Measurements from ENCODE around the gene LRRK1. TPM values are rescaled to one million over a fixed set of nuclear protein-coding genes. Genes with fewer than 3 reads are reported as not detected.

The LRRK1 gene
- total RNA-seq, 1 donor from 2014 or later = 21.1 TPM

DNA sequence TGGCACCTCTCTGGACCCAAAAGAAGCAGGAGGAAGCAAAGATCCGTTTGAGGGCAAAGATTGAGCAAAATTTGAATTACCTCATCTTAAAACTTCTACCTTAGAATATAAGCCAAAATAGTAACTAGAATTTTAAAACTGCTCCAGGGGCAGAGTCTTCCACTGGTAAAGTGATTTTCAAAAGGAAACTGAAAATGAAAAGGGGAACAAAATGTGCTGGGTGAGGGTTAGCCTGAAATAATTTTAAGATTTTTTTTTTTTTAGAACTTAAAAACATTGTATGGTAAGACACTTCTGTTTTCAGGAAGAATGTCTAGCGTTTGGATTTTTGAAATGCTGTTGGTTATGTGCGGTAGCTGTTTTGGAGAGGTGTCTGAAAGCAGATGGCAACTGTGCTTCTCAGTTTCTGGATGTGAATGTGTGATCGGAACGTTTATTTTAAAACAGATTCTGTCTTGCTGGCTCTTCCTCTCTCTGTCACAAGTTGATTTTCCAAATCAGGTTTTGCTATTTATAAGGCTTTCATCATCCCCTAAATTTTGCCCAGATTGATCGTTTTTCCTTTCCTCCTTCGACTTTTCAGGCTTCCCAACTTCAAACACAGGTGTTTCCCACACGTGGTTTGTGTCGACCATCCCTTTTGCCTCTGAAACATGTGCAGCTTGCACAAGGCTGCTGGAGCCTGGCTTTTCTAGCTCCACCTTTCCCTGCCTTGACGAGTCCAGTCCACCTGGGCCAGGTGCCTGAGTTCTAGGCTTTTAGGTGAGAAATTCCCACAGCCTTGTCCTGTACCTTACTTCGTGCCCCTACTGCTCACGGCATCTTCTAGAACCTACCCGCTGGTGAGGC lies 3.3 kb downstream of the LRRK1 start:
- Histone ChIP-seq H3K27ac (no peak overlapping the region), H3K36me3 (peaks cover 0 to 6% of the 10 kb centered on the region in 2 donors), H3K9me3 (no peaks in the 10 kb centered on the region), H3K27me3 (no peaks in the 10 kb centered on the region), H3K4me3 (no peak overlapping the region), H3K4me1 (peaks cover 18% of the 10 kb centered on the region)
- TF ChIP-seq, protein P1, sequence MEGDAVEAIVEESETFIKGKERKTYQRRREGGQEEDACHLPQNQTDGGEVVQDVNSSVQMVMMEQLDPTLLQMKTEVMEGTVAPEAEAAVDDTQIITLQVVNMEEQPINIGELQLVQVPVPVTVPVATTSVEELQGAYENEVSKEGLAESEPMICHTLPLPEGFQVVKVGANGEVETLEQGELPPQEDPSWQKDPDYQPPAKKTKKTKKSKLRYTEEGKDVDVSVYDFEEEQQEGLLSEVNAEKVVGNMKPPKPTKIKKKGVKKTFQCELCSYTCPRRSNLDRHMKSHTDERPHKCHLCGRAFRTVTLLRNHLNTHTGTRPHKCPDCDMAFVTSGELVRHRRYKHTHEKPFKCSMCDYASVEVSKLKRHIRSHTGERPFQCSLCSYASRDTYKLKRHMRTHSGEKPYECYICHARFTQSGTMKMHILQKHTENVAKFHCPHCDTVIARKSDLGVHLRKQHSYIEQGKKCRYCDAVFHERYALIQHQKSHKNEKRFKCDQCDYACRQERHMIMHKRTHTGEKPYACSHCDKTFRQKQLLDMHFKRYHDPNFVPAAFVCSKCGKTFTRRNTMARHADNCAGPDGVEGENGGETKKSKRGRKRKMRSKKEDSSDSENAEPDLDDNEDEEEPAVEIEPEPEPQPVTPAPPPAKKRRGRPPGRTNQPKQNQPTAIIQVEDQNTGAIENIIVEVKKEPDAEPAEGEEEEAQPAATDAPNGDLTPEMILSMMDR (IDR thresholded peaks at IDR 0.05) = no peak
- TF ChIP-seq POLR2A (IDR thresholded peaks at IDR 0.05) (no peak), POLR2AphosphoS5 (IDR thresholded peaks at IDR 0.05; ENCODE audit: insufficient read depth in 1 of 2, low read depth in 1 of 2) (no peak)
- DNase-seq (ENCODE audit: extremely low spot score in 2 of 2) = no peak
- intact Hi-C loops (cut with DNase I) = no loop called here

DNA sequence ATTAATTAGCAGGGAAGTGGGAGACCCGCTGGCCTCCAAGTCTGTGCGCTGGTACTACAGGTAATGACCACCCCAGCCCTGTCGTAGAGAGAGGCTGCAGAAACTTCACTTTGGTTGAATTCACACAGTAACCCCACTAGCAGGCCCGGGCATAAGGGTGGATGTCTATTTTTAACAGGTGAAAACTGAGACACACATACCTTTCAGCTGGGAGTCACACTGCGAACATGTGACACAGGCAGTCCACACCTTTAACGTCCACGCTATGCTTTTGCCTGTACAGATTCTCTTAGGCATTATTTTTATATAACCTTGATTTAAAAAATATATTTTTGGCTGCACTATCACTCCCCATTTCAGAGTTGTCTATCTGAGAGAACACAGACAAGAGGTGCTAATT lies 3.9 kb downstream of the LRRK1 start:
- Histone ChIP-seq H3K9me3 (no peaks in the 10 kb centered on the region), H3K36me3 (peaks cover 0 to 6% of the 10 kb centered on the region in 2 donors), H3K27ac (no peak overlapping the region), H3K27me3 (no peaks in the 10 kb centered on the region), H3K4me3 (no peak overlapping the region), H3K4me1 (peaks cover 13% of the 10 kb centered on the region)
- intact Hi-C loops (cut with DNase I) = no loop called here
- DNase-seq (ENCODE audit: extremely low spot score in 2 of 2) = no peak
- TF ChIP-seq, protein P1 (IDR thresholded peaks at IDR 0.05) = no peak
- TF ChIP-seq POLR2A (IDR thresholded peaks at IDR 0.05) (no peak), POLR2AphosphoS5 (IDR thresholded peaks at IDR 0.05; ENCODE audit: insufficient read depth in 1 of 2, low read depth in 1 of 2) (no peak)

DNA sequence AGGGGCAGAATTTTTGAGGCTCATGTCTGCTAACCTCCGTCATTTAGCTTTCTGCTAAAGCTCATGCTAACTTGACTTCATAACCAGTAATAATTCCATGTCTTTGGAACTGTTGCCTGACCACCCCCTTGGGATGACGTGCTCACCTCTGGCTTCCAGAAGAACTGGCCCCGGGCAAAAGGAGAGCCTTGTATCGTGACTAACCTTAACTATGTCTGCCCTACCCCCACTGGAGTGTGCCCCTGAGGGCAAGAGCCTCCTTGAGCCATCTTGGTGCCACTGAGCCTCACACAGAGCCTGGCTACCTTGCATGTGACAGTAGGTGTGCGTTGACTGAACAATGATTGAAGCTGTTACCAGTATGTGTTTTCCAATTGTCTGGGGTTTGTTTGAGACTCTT lies 4.7 kb downstream of the LRRK1 start:
- no peak for DNase-seq (ENCODE audit: extremely low spot score in 2 of 2)
- no peak overlapping the region for H3K27ac ChIP-seq
- intact Hi-C loops (cut with DNase I) = no loop called here
- H3K36me3 ChIP-seq = peaks cover 0 to 6% of the 10 kb centered on the region in 2 donors
- TF ChIP-seq POLR2A (IDR thresholded peaks at IDR 0.05) (no peak), POLR2AphosphoS5 (IDR thresholded peaks at IDR 0.05; ENCODE audit: insufficient read depth in 1 of 2, low read depth in 1 of 2) (no peak)
- TF ChIP-seq, protein P1 (IDR thresholded peaks at IDR 0.05) = no peak
- H3K27me3 ChIP-seq = no peaks in the 10 kb centered on the region
- H3K4me1 ChIP-seq = peaks cover 13% of the 10 kb centered on the region
- no peaks in the 10 kb centered on the region for H3K9me3 ChIP-seq
- H3K4me3 ChIP-seq = no peak overlapping the region

DNA sequence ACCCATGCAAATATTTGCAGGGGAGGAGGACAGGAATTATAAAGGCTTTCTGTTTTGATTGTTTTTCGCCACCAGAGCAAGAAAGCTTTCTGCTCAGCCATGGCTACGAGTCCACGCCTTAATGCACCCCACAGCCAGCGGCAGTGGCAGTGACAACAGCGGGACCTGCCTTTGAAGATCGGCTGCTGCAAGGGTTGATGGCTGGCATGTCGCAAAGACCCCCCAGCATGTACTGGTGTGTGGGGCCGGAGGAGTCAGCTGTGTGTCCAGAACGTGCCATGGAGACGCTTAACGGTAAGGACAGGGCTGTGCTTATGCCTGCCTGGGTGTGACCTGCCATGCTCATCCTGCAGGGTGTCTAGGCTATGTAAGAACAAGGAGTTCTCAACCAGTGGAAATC lies 5.3 kb downstream of the LRRK1 start:
- Histone ChIP-seq H3K27me3 (no peaks in the 10 kb centered on the region), H3K27ac (no peak overlapping the region), H3K4me3 (no peak overlapping the region), H3K9me3 (no peaks in the 10 kb centered on the region), H3K4me1 (peaks cover 13% of the 10 kb centered on the region), H3K36me3 (peaks cover 0 to 6% of the 10 kb centered on the region in 2 donors)
- no peak for DNase-seq (ENCODE audit: extremely low spot score in 2 of 2)
- intact Hi-C loops (cut with DNase I) = no loop called here
- no peak for TF ChIP-seq POLR2AphosphoS5 (IDR thresholded peaks at IDR 0.05; ENCODE audit: insufficient read depth in 1 of 2, low read depth in 1 of 2)
- TF ChIP-seq, protein P1 (IDR thresholded peaks at IDR 0.05) = no peak
- TF ChIP-seq POLR2A (IDR thresholded peaks at IDR 0.05) = no peak

DNA sequence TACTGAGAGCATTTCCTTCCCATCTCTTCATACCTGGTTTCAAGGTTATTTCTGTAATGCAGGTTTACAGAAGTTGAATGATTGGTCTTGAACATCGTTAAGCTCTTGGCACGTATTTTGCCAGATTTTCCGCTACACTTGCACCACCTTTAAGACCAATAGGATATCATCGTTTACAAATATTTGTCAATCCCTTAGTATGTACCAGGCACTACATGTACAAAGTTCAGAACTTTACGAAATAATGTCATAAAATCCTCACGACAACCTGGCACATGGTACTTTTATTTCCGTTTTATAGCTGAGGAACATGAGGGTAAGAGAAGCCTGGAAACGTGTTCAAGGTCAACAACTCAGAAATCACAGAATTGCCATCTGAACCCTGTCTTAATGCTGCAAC lies 6.3 kb downstream of the LRRK1 start:
- TF ChIP-seq POLR2AphosphoS5 (IDR thresholded peaks at IDR 0.05; ENCODE audit: insufficient read depth in 1 of 2, low read depth in 1 of 2) = no peak
- TF ChIP-seq, protein P1 (IDR thresholded peaks at IDR 0.05) = no peak
- no peak for TF ChIP-seq POLR2A (IDR thresholded peaks at IDR 0.05)
- Histone ChIP-seq H3K4me3 (no peak overlapping the region), H3K27me3 (no peaks in the 10 kb centered on the region), H3K9me3 (no peaks in the 10 kb centered on the region), H3K36me3 (peaks cover 0 to 6% of the 10 kb centered on the region in 2 donors), H3K4me1 (peaks cover 6% of the 10 kb centered on the region), H3K27ac (no peak overlapping the region)
- intact Hi-C loops (cut with DNase I) = no loop called here
- DNase-seq (ENCODE audit: extremely low spot score in 2 of 2) = no peak
